Mesodermal cell (in vitro differentiated cells): ENCODE results near the gene ARMC9.
"Not testable (repeated sequence)": the region's sequence is repeated elsewhere in the genome, so short reads cannot be mapped to it uniquely, and the experiment has no call there.

ENCODE experiments used
- H3K27ac ChIP-seq: 2 replicates; pipeline ENCODE4 v1.7.0; 2013; ENCODE audit warnings: mild to moderate bottlenecking, low read depth, low read length, moderate library complexity; ENCODE audit not compliant: severe bottlenecking
- H3K36me3 ChIP-seq: 2 replicates; pipeline ENCODE4 v1.7.1; 2013; ENCODE audit warnings: mild to moderate bottlenecking, low read length, moderate library complexity; ENCODE audit not compliant: control insufficient read depth, insufficient read depth
- H3K4me1 ChIP-seq: one replicate; pipeline ENCODE4 v1.7.1; 2013; ENCODE audit warnings: mild to moderate bottlenecking, low read length; ENCODE audit not compliant: insufficient read depth, control insufficient read depth, poor library complexity, severe bottlenecking
- H3K4me3 ChIP-seq: 2 replicates; pipeline ENCODE4 v1.7.0; 2013; ENCODE audit warnings: low read length, control low read depth, mild to moderate bottlenecking; ENCODE audit not compliant: insufficient read depth, poor library complexity, severe bottlenecking; ENCODE audit errors: extremely low read depth
- H3K9me3 ChIP-seq: 2 replicates; pipeline ENCODE4 v1.7.1; 2013; ENCODE audit warnings: mild to moderate bottlenecking, low read length, moderate library complexity; ENCODE audit not compliant: control insufficient read depth
- WGBS, 2 experiments: methylation state at CpG; one replicate each; pipeline ENCODE4 v1.1.5; 2013; ENCODE audit warnings: missing lambda C conversion rate in 2 of 2; ENCODE audit not compliant: insufficient coverage in 2 of 2; 5-methylcytosine and 5-hydroxymethylcytosine counted together

ARMC9 gene

DNA sequence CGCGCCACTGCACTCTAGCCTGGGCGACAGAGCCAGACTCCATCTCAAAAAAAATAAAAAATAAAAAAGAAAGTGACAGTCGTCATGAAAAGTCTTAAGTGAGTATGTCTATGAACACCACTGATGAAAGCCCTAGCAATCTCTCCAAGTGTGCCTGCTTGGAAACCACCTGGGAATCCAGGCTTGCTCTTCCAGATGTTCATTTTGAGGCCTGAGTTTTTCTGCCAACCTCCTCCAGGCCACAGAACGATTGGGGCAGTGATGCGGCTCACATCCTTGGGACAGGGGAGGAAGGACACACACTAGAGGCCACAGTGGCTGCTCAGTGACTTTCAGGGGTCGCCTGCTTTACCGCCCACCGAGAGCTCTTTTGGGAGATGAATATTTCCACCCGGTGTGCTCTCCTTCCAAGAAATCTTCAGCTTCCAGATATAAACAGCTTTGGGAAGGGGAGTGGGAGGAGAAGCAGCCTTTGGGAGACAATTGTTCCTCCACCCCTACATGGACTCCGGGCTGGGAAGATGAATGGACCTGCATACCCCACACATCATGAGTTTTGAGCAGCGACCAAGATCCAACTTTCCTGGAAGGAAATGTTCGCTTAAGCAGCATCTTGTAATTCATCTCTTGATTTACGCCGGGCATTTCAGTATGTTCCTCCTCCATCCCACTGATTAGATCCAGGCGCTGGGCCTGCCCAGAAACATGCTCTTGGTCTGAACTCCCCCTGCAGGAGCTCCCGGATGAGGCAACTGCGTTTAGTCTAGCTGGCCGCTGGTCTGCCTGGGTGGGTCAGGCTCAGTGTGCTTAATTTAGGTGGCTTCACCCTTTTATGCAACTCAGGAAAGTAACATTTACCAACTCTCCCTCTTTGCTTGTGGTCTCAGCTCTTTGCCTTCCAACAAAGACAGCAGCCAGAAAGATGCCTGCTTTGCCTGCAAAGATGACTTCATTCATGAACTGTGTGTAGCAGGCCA lies 6.2 kb upstream of the ARMC9 start:
- H3K36me3 ChIP-seq, result no peaks in the 10 kb centered on the region
- 57 to 75% methylated on average over 11 to 12 of the region's 19 CpGs for WGBS, 2 experiments
- no peak overlapping the region for H3K4me3 ChIP-seq
- peaks cover 8% of the 10 kb centered on the region for H3K4me1 ChIP-seq
- peaks cover 7% of the 10 kb centered on the region for H3K9me3 ChIP-seq
- H3K27ac ChIP-seq, result no peak overlapping the region

GRCh38 chr2:231193216-231193615 lies 5.2 kb upstream of the ARMC9 start:
- Histone ChIP-seq H3K9me3 (peaks cover 7% of the 10 kb centered on the region), H3K4me1 (peaks cover 8% of the 10 kb centered on the region), H3K36me3 (no peaks in the 10 kb centered on the region), H3K27ac (no peak overlapping the region), H3K4me3 (no peak overlapping the region)
- WGBS, 2 experiments, result 100% methylated on average over 1 of the region's 3 CpGs; no CpG with 5 or more reads in 1 of the 2 experiments

- H3K4me3 ChIP-seq, result no peak overlapping the region
- 83 to 100% methylated on average over 2 to 5 of the region's 5 CpGs for WGBS, 2 experiments
- peaks cover 12% of the 10 kb centered on the region for H3K4me1 ChIP-seq
- H3K9me3 ChIP-seq, result peaks cover 7% of the 10 kb centered on the region
- H3K36me3 ChIP-seq, result no peaks in the 10 kb centered on the region
- no peak overlapping the region for H3K27ac ChIP-seq
Observed at GRCh38 chr2:231196592-231196991, 1.8 kb upstream of the ARMC9 start.

- 76 to 97% methylated on average over 4 to 6 of the region's 7 CpGs for WGBS, 2 experiments
- H3K4me1 ChIP-seq, result peaks cover 12% of the 10 kb centered on the region
- H3K4me3 ChIP-seq, H3K36me3 ChIP-seq, H3K9me3 ChIP-seq, H3K27ac ChIP-seq: not testable (repeated sequence)
Observed at GRCh38 chr2:231197196-231197595, 1.2 kb upstream of the ARMC9 start.

DNA sequence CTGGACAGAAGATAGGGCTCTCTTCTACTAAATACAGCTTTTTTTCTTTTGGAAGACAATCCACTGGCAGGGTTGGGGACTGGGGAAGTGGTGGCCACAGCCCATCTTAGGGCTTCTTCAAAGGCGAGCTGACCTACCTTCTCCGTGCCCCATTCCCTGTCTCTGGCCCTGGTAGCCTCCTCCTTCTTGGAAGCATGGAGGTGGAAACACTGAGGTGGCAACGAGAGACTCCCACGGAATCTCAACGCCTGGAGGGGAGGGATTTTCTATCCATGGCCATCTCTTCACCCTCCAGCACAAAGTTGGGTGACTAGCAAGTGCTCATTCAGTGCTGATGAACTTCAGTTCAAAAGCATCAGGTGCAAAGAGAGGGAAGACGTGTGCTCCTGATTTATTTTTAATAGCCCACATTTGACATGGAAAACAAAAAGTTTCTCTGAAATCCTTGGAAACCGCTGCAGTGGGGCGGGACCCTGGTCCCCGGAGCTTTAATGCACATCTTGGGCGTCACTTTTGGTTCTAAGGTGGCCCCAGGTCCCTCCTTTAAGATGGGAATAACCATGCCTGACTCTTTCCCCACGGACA lies 633 bp upstream of the ARMC9 start:
- H3K4me1 ChIP-seq, result peaks cover 12% of the 10 kb centered on the region
- H3K27ac ChIP-seq, result peak overlapping the region; percentile 36
- WGBS, 2 experiments, result 32 to 43% methylated on average over 6 to 7 of the region's 11 CpGs

GRCh38 chr2:231199219-231199618 lies 788 bp downstream of the ARMC9 start:
- peaks cover 19% of the 10 kb centered on the region for H3K36me3 ChIP-seq
- peaks cover 7% of the 10 kb centered on the region for H3K9me3 ChIP-seq
- H3K27ac ChIP-seq, result peak overlapping the region; percentile 49
- H3K4me1 ChIP-seq, result peaks cover 12% of the 10 kb centered on the region
- 44 to 66% methylated on average over 4 to 5 of the region's 5 CpGs for WGBS, 2 experiments
- peak overlapping the region; percentile 68 for H3K4me3 ChIP-seq

More for the DNA sequence above, 633 bp upstream of the ARMC9 start:
- peak overlapping the region; percentile 68 for H3K4me3 ChIP-seq
- H3K9me3 ChIP-seq, result peaks cover 7% of the 10 kb centered on the region
- peaks cover 9% of the 10 kb centered on the region for H3K36me3 ChIP-seq

- peaks cover 7% of the 10 kb centered on the region for H3K9me3 ChIP-seq
- no peak overlapping the region for H3K4me3 ChIP-seq
- H3K36me3 ChIP-seq, result peaks cover 32% of the 10 kb centered on the region
- no peak overlapping the region for H3K27ac ChIP-seq
- peaks cover 12% of the 10 kb centered on the region for H3K4me1 ChIP-seq
- 82 to 94% methylated on average over 3 of the region's 3 CpGs for WGBS, 2 experiments
Observed at GRCh38 chr2:231200805-231201474, 2.5 kb downstream of the ARMC9 start.

DNA sequence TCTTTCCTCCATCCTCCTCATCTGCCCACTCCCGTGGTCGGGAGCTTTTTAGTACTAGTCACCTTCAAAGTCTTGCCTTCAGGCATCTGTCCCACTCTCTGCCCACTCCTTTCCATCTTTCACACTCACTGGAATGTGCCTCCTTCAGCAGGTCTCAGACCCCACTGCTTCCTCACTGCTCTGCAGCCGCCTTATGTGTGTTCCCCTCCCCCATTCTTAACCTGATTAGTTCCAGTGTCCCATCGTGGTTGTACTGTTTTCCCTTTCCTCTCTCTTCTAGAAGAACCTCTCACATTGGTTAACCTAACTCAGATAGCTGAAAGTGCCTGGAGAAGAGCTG lies 3.0 kb downstream of the ARMC9 start:
- peaks cover 35% of the 10 kb centered on the region for H3K36me3 ChIP-seq
- no peak overlapping the region for H3K27ac ChIP-seq
- no peak overlapping the region for H3K4me3 ChIP-seq
- peaks cover 12% of the 10 kb centered on the region for H3K4me1 ChIP-seq
- peaks cover 3% of the 10 kb centered on the region for H3K9me3 ChIP-seq
- 69 to 88% methylated on average over 4 of the region's 4 CpGs for WGBS, 2 experiments

DNA sequence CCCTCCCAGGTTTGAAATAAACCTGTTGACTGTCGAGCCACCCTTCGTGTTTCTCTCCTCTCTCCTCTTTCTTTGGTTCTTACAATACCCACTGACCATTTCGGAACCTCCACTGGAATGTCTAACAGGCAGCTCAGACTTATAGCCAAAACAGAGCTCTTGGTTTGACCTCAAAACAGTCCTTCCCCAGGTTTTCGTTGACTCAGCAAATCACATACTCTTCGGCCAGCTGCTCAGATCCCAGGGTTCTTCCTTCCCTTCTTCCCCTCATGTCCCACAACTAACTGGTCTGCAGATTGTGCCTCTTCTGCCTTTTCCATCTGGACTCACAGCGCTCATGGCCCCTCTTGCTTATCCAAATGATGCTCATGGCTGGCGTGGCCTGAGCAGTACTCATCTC lies 4.7 kb downstream of the ARMC9 start:
- Histone ChIP-seq H3K36me3 (peaks cover 43% of the 10 kb centered on the region), H3K27ac (no peak overlapping the region), H3K4me1 (peaks cover 12% of the 10 kb centered on the region), H3K9me3 (no peaks in the 10 kb centered on the region), H3K4me3 (no peak overlapping the region)
- WGBS, 2 experiments, result 93 to 95% methylated on average over 7 of the region's 7 CpGs

DNA sequence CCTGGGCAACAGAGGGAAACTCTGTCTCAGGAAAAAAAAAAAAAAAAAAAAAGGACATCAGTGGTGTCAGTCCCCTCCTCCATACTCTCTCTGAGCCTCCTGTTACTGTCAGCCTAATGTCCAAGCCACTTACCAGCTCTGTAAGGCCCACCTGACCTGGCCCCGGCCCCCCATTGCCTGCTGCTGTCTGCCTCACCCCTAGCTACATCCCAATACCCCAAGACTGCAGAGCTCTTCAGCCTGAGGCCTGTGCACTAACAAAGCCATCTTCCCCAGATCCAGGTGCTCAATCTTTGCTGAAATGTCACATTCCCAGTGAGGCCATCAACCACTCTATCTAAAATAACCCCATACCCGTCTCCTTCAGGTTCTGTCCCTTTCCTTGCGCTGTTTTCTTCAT lies 5.7 kb downstream of the ARMC9 start:
- H3K4me3 ChIP-seq, result no peak overlapping the region
- H3K27ac ChIP-seq, result no peak overlapping the region
- peaks cover 47% of the 10 kb centered on the region for H3K36me3 ChIP-seq
- 96 to 100% methylated on average over 3 of the region's 3 CpGs for WGBS, 2 experiments
- H3K9me3 ChIP-seq, result no peaks in the 10 kb centered on the region
- H3K4me1 ChIP-seq, result peaks cover 12% of the 10 kb centered on the region
